ENCODE results near the gene CAPZB. TPM values are rescaled to one million over a fixed set of nuclear protein-coding genes. Genes with fewer than 3 reads are reported as not detected.
"Not testable (repeated sequence)": the region's sequence is repeated elsewhere in the genome, so short reads cannot be mapped to it uniquely, and the experiment has no call there.

Gene CAPZB
- total RNA-seq, 1 experiment from 2014 or later: 198 TPM

DNA sequence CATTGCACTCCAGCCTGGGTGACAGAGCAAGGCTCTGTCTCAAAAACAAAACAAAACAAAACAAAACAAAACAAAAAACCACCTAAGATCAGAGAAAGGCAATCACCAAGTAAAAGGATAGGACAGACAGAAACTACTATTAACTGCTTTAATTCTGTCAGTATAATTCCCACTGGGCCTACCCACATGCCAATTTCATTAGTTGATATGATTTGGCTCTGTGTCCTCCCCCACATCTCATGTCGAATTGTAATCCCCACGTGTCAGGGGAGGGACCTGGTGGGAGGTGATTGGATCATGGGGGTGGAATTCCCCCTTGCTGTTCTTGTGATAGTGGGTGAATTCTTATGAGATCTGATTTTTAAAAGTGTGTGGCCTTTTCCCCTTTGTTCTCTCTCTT is 27.2 kb upstream of the CAPZB start:
- Mint-ChIP-seq H3K4me3 (ENCODE audit: low read depth, unreplicated experiment) (no peak overlapping the region), H3K9me3 (ENCODE audit: low read depth, unreplicated experiment) (peaks cover 2% of the 10 kb centered on the region), H3K4me1 (ENCODE audit: low read depth, unreplicated experiment) (no peaks in the 10 kb centered on the region), H3K27me3 (ENCODE audit: unreplicated experiment) (no peaks in the 10 kb centered on the region), H3K27ac (ENCODE audit: unreplicated experiment) (no peak overlapping the region), H3K36me3 (ENCODE audit: insufficient read depth, unreplicated experiment) (peaks cover 4% of the 10 kb centered on the region)
- CTCF ChIA-PET: no interaction called here
- intact Hi-C loops (cut with micrococcal nuclease; ENCODE audit: unreplicated experiment): no loop called here
- DNase-seq: no peak
- TF ChIP-seq, protein P1, sequence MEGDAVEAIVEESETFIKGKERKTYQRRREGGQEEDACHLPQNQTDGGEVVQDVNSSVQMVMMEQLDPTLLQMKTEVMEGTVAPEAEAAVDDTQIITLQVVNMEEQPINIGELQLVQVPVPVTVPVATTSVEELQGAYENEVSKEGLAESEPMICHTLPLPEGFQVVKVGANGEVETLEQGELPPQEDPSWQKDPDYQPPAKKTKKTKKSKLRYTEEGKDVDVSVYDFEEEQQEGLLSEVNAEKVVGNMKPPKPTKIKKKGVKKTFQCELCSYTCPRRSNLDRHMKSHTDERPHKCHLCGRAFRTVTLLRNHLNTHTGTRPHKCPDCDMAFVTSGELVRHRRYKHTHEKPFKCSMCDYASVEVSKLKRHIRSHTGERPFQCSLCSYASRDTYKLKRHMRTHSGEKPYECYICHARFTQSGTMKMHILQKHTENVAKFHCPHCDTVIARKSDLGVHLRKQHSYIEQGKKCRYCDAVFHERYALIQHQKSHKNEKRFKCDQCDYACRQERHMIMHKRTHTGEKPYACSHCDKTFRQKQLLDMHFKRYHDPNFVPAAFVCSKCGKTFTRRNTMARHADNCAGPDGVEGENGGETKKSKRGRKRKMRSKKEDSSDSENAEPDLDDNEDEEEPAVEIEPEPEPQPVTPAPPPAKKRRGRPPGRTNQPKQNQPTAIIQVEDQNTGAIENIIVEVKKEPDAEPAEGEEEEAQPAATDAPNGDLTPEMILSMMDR (IDR thresholded peaks at IDR 0.05; ENCODE audit: unreplicated experiment): no peak
- BruUV-seq (replicated peaks): no TSS peak

DNA sequence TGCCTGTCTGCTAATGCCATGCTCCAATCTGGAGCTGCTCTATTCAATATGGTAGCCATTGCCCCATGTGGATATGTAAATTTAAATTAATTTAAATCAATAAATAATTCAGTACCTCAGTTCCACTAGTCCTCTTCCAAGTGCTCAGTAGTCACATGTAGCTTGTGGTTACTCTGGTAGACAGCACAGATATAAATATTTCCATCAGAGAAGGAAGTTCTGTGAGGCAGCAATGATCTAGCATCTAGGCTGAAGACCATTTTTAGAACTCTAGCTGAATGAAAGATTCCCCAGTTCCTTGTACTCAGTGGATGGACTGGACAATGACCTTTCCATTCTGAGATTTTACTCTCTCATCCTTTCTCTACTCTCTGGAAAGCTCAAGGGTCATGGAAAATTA is 25.8 kb upstream of the CAPZB start:
- Mint-ChIP-seq H3K4me1 (ENCODE audit: low read depth, unreplicated experiment) (peaks cover 5% of the 10 kb centered on the region), H3K4me3 (ENCODE audit: low read depth, unreplicated experiment) (no peak overlapping the region), H3K27ac (ENCODE audit: unreplicated experiment) (no peak overlapping the region), H3K36me3 (ENCODE audit: insufficient read depth, unreplicated experiment) (peaks cover 4% of the 10 kb centered on the region), H3K9me3 (ENCODE audit: low read depth, unreplicated experiment) (no peaks in the 10 kb centered on the region), H3K27me3 (ENCODE audit: unreplicated experiment) (no peaks in the 10 kb centered on the region)
- BruUV-seq (replicated peaks): no TSS peak
- CTCF ChIA-PET: no interaction called here
- intact Hi-C loops (cut with micrococcal nuclease; ENCODE audit: unreplicated experiment): no loop called here
- DNase-seq: no peak
- TF ChIP-seq, protein P1 (IDR thresholded peaks at IDR 0.05; ENCODE audit: unreplicated experiment): no peak

DNA sequence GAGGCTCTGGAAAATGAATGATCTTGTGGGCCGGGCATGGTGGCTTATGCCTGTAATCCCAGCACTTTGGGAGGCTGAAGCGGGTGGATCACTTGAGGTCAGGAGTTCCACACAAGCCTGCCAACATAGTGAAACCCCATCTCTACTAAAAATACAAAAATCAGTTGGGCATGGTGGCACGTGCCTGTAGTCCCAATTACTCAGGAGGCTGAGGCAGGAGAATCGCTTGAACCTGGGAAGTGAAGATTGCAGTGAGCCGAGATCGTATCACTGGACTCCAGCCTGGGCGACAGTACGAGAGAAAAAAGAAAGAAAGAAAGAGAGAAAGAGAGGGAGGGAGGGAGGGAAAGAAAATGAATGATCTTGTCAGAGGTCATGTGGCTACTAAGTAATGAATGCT is 24.3 kb upstream of the CAPZB start:
- peaks cover 11% of the 10 kb centered on the region for H3K4me1 Mint-ChIP-seq (ENCODE audit: low read depth, unreplicated experiment)
- intact Hi-C loops (cut with micrococcal nuclease; ENCODE audit: unreplicated experiment); H3K36me3 Mint-ChIP-seq (ENCODE audit: insufficient read depth, unreplicated experiment); H3K9me3 Mint-ChIP-seq (ENCODE audit: low read depth, unreplicated experiment); BruUV-seq (replicated peaks); CTCF ChIA-PET; DNase-seq; H3K4me3 Mint-ChIP-seq (ENCODE audit: low read depth, unreplicated experiment); H3K27ac Mint-ChIP-seq (ENCODE audit: unreplicated experiment); H3K27me3 Mint-ChIP-seq (ENCODE audit: unreplicated experiment): not testable (repeated sequence)

- intact Hi-C loops (cut with micrococcal nuclease; ENCODE audit: unreplicated experiment): no loop called here
- BruUV-seq (replicated peaks): no TSS peak
- H3K27ac Mint-ChIP-seq (ENCODE audit: unreplicated experiment): no peak overlapping the region
- CTCF ChIA-PET: no interaction called here
- no peaks in the 10 kb centered on the region for H3K9me3 Mint-ChIP-seq (ENCODE audit: low read depth, unreplicated experiment)
- TF ChIP-seq, protein P1 (IDR thresholded peaks at IDR 0.05; ENCODE audit: unreplicated experiment): no peak
- DNase-seq: no peak
- H3K27me3 Mint-ChIP-seq (ENCODE audit: unreplicated experiment): no peaks in the 10 kb centered on the region
- H3K4me3 Mint-ChIP-seq (ENCODE audit: low read depth, unreplicated experiment): no peak overlapping the region
- peaks cover 11% of the 10 kb centered on the region for H3K4me1 Mint-ChIP-seq (ENCODE audit: low read depth, unreplicated experiment)
- peaks cover 4% of the 10 kb centered on the region for H3K36me3 Mint-ChIP-seq (ENCODE audit: insufficient read depth, unreplicated experiment)
Observed at GRCh38 chr1:19507516-19507915, 22.2 kb upstream of the CAPZB start.

DNA sequence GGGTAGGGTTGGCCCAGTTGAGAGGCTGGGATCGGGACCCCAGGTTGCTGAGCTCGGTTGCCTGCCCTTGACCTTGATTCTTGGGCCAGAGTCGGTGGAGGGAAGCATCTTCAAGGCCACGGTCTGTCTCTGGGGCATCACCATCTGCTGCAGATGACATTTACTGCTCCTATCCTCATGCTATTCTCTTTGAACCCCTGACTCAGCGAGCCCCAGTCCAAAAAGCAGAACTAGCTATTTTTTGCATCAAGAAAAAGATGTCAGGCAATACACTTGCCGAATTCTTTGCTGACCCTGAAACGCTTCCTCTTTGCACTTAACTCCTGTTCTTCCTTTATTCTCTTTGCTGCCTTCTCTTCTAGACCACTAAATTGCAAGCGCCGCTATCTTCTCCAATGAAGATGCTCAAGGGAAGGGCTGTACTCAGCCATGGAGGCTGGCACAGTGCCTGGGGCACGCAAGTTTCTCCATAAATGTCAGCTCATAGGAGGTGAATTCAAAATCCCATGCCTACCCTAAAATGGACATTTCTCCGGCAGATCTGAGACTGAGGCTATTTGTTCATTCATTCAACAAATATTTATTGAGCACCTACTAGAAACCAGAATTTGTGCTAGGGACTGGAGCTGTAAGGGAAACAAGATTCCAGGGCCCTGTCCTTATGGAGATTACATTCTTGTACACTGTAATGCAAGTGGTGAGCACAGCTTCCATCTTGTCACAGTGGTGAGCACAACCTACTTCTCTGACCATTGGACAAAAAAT is 20.5 kb upstream of the CAPZB start:
- Mint-ChIP-seq H3K9me3 (ENCODE audit: low read depth, unreplicated experiment) (no peaks in the 10 kb centered on the region), H3K4me3 (ENCODE audit: low read depth, unreplicated experiment) (no peak overlapping the region), H3K36me3 (ENCODE audit: insufficient read depth, unreplicated experiment) (peaks cover 4% of the 10 kb centered on the region), H3K27ac (ENCODE audit: unreplicated experiment) (no peak overlapping the region), H3K27me3 (ENCODE audit: unreplicated experiment) (no peaks in the 10 kb centered on the region), H3K4me1 (ENCODE audit: low read depth, unreplicated experiment) (peaks cover 11% of the 10 kb centered on the region)
- BruUV-seq (replicated peaks): no TSS peak
- TF ChIP-seq, protein P1 (IDR thresholded peaks at IDR 0.05; ENCODE audit: unreplicated experiment): no peak
- intact Hi-C loops (cut with micrococcal nuclease; ENCODE audit: unreplicated experiment): no loop called here
- DNase-seq: no peak
- CTCF ChIA-PET: no interaction called here
